Ishikawa (cell line): ENCODE results near the gene DNAH9.

Experiments
- CEBPB ChIP-seq: IDR thresholded peaks from 2 replicates; pipeline ENCODE4 v1.6.1; 2012
- CREB1 ChIP-seq: IDR thresholded peaks from 2 replicates; pipeline ENCODE4 v1.6.1; 2012; ENCODE audit warnings: low read depth
- EGR1 ChIP-seq: IDR thresholded peaks from 2 replicates; pipeline ENCODE4 v1.6.1; 2012
- EP300 ChIP-seq: IDR thresholded peaks from 2 replicates; pipeline ENCODE4 v1.6.1; 2012; ENCODE audit warnings: borderline replicate concordance
- FOXM1 ChIP-seq: IDR thresholded peaks from 2 replicates; pipeline ENCODE4 v1.6.1; 2012; ENCODE audit warnings: low read depth, borderline replicate concordance
- MAX ChIP-seq: IDR thresholded peaks from 2 replicates; pipeline ENCODE4 v1.6.1; 2012
- NFIC ChIP-seq: IDR thresholded peaks from 2 replicates; pipeline ENCODE4 v1.6.1; 2012
- RAD21 ChIP-seq: IDR thresholded peaks from 2 replicates; pipeline ENCODE4 v1.6.1; 2012; ENCODE audit warnings: low read depth
- REST ChIP-seq: IDR thresholded peaks from 2 replicates; pipeline ENCODE4 v1.6.1; 2012; ENCODE audit warnings: low read depth, mild to moderate bottlenecking
- TAF1 ChIP-seq: IDR thresholded peaks from 2 replicates; pipeline ENCODE4 v1.6.1; 2012; ENCODE audit warnings: low read depth, mild to moderate bottlenecking
- TCF12 ChIP-seq: IDR thresholded peaks from 2 replicates; pipeline ENCODE4 v1.6.1; 2012; ENCODE audit warnings: low read depth
- TEAD4 ChIP-seq: IDR thresholded peaks from 2 replicates; pipeline ENCODE4 v1.6.1; 2012
- USF1 ChIP-seq: IDR thresholded peaks from 2 replicates; pipeline ENCODE4 v1.6.1; 2012
- YY1 ChIP-seq: IDR thresholded peaks from 2 replicates; pipeline ENCODE4 v1.6.1; 2012; ENCODE audit warnings: low read depth
- ZBTB7A ChIP-seq: IDR thresholded peaks from 2 replicates; pipeline ENCODE4 v1.6.1; 2012; ENCODE audit warnings: low read depth

Gene DNAH9

GRCh38 chr17:11627301-11627940, 29.2 kb downstream of the DNAH9 start:
- TF ChIP-seq YY1 (no peak), TCF12 (no peak), CREB1 (no peak), CEBPB (no peak), TAF1 (no peak), MAX (no peak), TEAD4 (no peak), RAD21 (no peak), EGR1 (no peak), EP300 (no peak), NFIC (no peak), FOXM1 (no peak), ZBTB7A (no peak), USF1 (no peak), REST (no peak)

- TF ChIP-seq TEAD4 (no peak), EP300 (no peak), ZBTB7A (no peak), MAX (no peak), NFIC (no peak), CEBPB (no peak), CREB1 (no peak), EGR1 (no peak)
Observed at GRCh38 chr17:11628374-11628773, 30.1 kb downstream of the DNAH9 start.

GRCh38 chr17:11628831-11629230, 30.6 kb downstream of the DNAH9 start:
- no peak for TF ChIP-seq ZBTB7A
- no peak for TF ChIP-seq TCF12
- TF ChIP-seq NFIC: no peak
- no peak for TF ChIP-seq REST
- TF ChIP-seq CREB1: no peak
- TF ChIP-seq RAD21: no peak
- TF ChIP-seq YY1: no peak
- TF ChIP-seq USF1: no peak
- no peak for TF ChIP-seq TAF1
- TF ChIP-seq FOXM1: no peak
- TF ChIP-seq EGR1: no peak
- no peak for TF ChIP-seq TEAD4
- TF ChIP-seq MAX: no peak
- no peak for TF ChIP-seq CEBPB
- TF ChIP-seq EP300: no peak

GRCh38 chr17:11636771-11637170, 38.5 kb downstream of the DNAH9 start:
- no peak for TF ChIP-seq FOXM1
- no peak for TF ChIP-seq ZBTB7A
- no peak for TF ChIP-seq CEBPB
- no peak for TF ChIP-seq RAD21
- TF ChIP-seq EP300: no peak
- TF ChIP-seq CREB1: no peak
- TF ChIP-seq TEAD4: no peak

GRCh38 chr17:11637796-11638195, 39.5 kb downstream of the DNAH9 start:
- TF ChIP-seq ZBTB7A (no peak), CEBPB (no peak), CREB1 (no peak), RAD21 (no peak), EGR1 (no peak), NFIC (no peak)

- no peak for TF ChIP-seq REST
- TF ChIP-seq TCF12: no peak
- no peak for TF ChIP-seq TAF1
- no peak for TF ChIP-seq ZBTB7A
- no peak for TF ChIP-seq CEBPB
- no peak for TF ChIP-seq FOXM1
- no peak for TF ChIP-seq TEAD4
- TF ChIP-seq CREB1: no peak
- no peak for TF ChIP-seq YY1
- TF ChIP-seq USF1: no peak
- no peak for TF ChIP-seq EP300
- no peak for TF ChIP-seq MAX
- TF ChIP-seq RAD21: no peak
- no peak for TF ChIP-seq NFIC
- no peak for TF ChIP-seq EGR1
Observed at GRCh38 chr17:11638700-11639265, 40.5 kb downstream of the DNAH9 start.
